HepG2 (cell line): Measurements from ENCODE around the gene LPIN3. TPM values are rescaled to one million over a fixed set of nuclear protein-coding genes. Genes with fewer than 3 reads are reported as not detected.
A peak's percentile ranks its signal among the peaks of the same experiment; 100 is the strongest.

Experiments used
- GZF1 ChIP-seq: sonication (generic); formaldehyde crosslinking; IDR thresholded peaks from 2 replicates; pipeline ENCODE4 v1.5.1; 2020; ENCODE audit warnings: mild to moderate bottlenecking, missing genetic modification reagents
- LCORL ChIP-seq, 2 experiments: fragments of 450-650 bp in 1 of 2; sonication (generic) in 1 of 2; formaldehyde crosslinking in 1 of 2; IDR thresholded peaks; 2 replicates each; pipeline versions ENCODE4 v1.5.0 to v1.6.1; 2017 to 2020; ENCODE audit warnings: antibody characterized with exemption in 1 of 2, missing genetic modification reagents in 1 of 2
- MTF2 ChIP-seq: sonication (generic); formaldehyde crosslinking; IDR thresholded peaks from 2 replicates; pipeline ENCODE4 v1.5.0; 2020; ENCODE audit warnings: missing genetic modification reagents, borderline replicate concordance
- NFATC3 ChIP-seq: sonication (generic); formaldehyde crosslinking; IDR thresholded peaks from 2 replicates; pipeline ENCODE4 v1.5.1; 2020; ENCODE audit warnings: mild to moderate bottlenecking, missing genetic modification reagents
- SATB2 ChIP-seq: sonication (generic); formaldehyde crosslinking; IDR thresholded peaks from 2 replicates; pipeline ENCODE4 v1.5.0; 2020; ENCODE audit warnings: missing genetic modification reagents
- SMARCE1 ChIP-seq: fragments of 450-650 bp; IDR thresholded peaks from 2 replicates; pipeline ENCODE4 v1.6.1; 2017; ENCODE audit warnings: borderline replicate concordance
- ZFP90 ChIP-seq: sonication (generic); formaldehyde crosslinking; IDR thresholded peaks from 2 replicates; pipeline ENCODE4 v1.8.0; 2022; ENCODE audit warnings: missing genetic modification reagents, mild to moderate bottlenecking, inconsistent platforms, borderline replicate concordance
- ZNF101 ChIP-seq: sonication (generic); formaldehyde crosslinking; IDR thresholded peaks from 2 replicates; pipeline ENCODE4 v1.4.0; 2020; ENCODE audit warnings: mild to moderate bottlenecking, low read depth, missing genetic modification reagents, borderline replicate concordance
- ZNF264 ChIP-seq: sonication (generic); formaldehyde crosslinking; IDR thresholded peaks from 2 replicates; pipeline ENCODE4 v1.4.0; 2020; ENCODE audit warnings: missing genetic modification reagents
- ZNF598 ChIP-seq: sonication (generic); formaldehyde crosslinking; IDR thresholded peaks from 2 replicates; pipeline ENCODE4 v1.5.1; 2020; ENCODE audit warnings: mild to moderate bottlenecking, missing genetic modification reagents, borderline replicate concordance
- ZNF816 ChIP-seq: sonication (generic); formaldehyde crosslinking; IDR thresholded peaks from 2 replicates; pipeline ENCODE4 v1.8.0; 2022; ENCODE audit warnings: missing genetic modification reagents, mild to moderate bottlenecking, borderline replicate concordance
- polyA plus RNA-seq, 8 experiments: library from polyadenylated mRNA; depleted of rRNA in 3 of 8; stranded (reverse) in 7 of 8; unstranded in 1 of 8; fragments of >200 nt; fragmentation: Illumina TruSeq in 4 of 8; extraction: Trizol in 4 of 8; gene quantifications; 2 replicates each; pipeline versions ENCODE4 v1.2.1 to v1.2.3, GENCODE V29; 2011 to 2016; ENCODE audit warnings: low read depth in 4 of 8, missing spikeins in 1 of 8, mixed read lengths in 1 of 8; ENCODE audit not compliant: insufficient read depth in 1 of 8
- total RNA-seq, 5 experiments: library from RNA; depleted of rRNA; stranded (reverse); fragments of >200 nt; fragmentation: Illumina TruSeq; extraction: Trizol; gene quantifications; 2 replicates each; pipeline ENCODE4 v1.2.3, GENCODE V29; 2016; ENCODE audit warnings: low read depth in 1 of 5
- TF ChIP-seq, protein P1 (sequence below): sonication (generic); formaldehyde crosslinking; IDR thresholded peaks from 2 replicates; pipeline ENCODE4 v1.4.0; 2020; ENCODE audit warnings: mild to moderate bottlenecking, missing genetic modification reagents, borderline replicate concordance
- TF ChIP-seq, protein P2 (sequence below): sonication (generic); formaldehyde crosslinking; IDR thresholded peaks from 2 replicates; pipeline ENCODE4 v1.9.0; 2021; ENCODE audit warnings: missing genetic modification reagents, mild to moderate bottlenecking, borderline replicate concordance
- TF ChIP-seq, protein P3 (sequence below), 2 experiments: sonication (generic) in 1 of 2; formaldehyde crosslinking in 1 of 2; IDR thresholded peaks; 2 replicates each; pipeline versions ENCODE4 v1.5.1 to v1.6.1; 2011 to 2020; ENCODE audit warnings: borderline replicate concordance in 1 of 2, low read depth in 1 of 2, low read length in 1 of 2, mild to moderate bottlenecking in 1 of 2, missing genetic modification reagents in 1 of 2, moderate library complexity in 1 of 2
- TF ChIP-seq, protein P4 (sequence below): sonication (generic); formaldehyde crosslinking; IDR thresholded peaks from 2 replicates; pipeline ENCODE4 v1.4.0; 2020; ENCODE audit warnings: missing genetic modification reagents
- TF ChIP-seq, protein P5 (sequence below): sonication (generic); formaldehyde crosslinking; IDR thresholded peaks from 2 replicates; pipeline ENCODE4 v1.5.0; 2020; ENCODE audit warnings: mild to moderate bottlenecking, missing genetic modification reagents

Gene LPIN3
- total and polyA plus RNA-seq, 2 of the 13 experiments (the other 11 are each of a cell fraction or from before 2014, with no cell fraction given), result 14.2 to 28.6 TPM

DNA sequence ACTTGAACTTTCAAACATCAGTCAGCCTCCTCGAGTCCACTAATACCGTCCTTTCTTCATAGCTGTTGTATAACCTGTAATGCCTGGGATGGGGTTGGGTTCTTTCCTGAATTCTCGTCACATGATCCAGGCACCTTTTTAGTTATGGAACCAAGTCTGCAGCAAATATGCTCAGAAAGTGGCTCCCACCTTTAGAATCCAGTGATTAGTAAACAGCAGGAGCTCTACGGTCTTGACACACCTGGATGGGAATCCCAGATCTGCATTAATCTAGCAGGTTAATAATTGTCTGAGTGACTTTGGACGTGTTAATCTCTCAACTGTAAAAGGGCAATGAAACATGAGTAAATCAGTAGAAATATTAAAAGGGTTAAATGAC lies 22.4 kb upstream of the LPIN3 start (continued):
- TF ChIP-seq, protein P1, sequence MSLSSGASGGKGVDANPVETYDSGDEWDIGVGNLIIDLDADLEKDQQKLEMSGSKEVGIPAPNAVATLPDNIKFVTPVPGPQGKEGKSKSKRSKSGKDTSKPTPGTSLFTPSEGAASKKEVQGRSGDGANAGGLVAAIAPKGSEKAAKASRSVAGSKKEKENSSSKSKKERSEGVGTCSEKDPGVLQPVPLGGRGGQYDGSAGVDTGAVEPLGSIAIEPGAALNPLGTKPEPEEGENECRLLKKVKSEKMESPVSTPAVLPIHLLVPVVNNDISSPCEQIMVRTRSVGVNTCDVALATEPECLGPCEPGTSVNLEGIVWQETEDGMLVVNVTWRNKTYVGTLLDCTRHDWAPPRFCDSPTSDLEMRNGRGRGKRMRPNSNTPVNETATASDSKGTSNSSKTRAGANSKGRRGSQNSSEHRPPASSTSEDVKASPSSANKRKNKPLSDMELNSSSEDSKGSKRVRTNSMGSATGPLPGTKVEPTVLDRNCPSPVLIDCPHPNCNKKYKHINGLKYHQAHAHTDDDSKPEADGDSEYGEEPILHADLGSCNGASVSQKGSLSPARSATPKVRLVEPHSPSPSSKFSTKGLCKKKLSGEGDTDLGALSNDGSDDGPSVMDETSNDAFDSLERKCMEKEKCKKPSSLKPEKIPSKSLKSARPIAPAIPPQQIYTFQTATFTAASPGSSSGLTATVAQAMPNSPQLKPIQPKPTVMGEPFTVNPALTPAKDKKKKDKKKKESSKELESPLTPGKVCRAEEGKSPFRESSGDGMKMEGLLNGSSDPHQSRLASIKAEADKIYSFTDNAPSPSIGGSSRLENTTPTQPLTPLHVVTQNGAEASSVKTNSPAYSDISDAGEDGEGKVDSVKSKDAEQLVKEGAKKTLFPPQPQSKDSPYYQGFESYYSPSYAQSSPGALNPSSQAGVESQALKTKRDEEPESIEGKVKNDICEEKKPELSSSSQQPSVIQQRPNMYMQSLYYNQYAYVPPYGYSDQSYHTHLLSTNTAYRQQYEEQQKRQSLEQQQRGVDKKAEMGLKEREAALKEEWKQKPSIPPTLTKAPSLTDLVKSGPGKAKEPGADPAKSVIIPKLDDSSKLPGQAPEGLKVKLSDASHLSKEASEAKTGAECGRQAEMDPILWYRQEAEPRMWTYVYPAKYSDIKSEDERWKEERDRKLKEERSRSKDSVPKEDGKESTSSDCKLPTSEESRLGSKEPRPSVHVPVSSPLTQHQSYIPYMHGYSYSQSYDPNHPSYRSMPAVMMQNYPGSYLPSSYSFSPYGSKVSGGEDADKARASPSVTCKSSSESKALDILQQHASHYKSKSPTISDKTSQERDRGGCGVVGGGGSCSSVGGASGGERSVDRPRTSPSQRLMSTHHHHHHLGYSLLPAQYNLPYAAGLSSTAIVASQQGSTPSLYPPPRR (CRISPR knock-in tag), result 0 out of 2 replicates have a peak, but pooled peaks have one; percentile 4
- TF ChIP-seq, protein P2, sequence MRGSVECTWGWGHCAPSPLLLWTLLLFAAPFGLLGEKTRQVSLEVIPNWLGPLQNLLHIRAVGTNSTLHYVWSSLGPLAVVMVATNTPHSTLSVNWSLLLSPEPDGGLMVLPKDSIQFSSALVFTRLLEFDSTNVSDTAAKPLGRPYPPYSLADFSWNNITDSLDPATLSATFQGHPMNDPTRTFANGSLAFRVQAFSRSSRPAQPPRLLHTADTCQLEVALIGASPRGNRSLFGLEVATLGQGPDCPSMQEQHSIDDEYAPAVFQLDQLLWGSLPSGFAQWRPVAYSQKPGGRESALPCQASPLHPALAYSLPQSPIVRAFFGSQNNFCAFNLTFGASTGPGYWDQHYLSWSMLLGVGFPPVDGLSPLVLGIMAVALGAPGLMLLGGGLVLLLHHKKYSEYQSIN (CRISPR knock-in tag), result no peak
- TF ChIP-seq LCORL (IDR thresholded peaks at IDR 0.05) (no peak), LCORL (CRISPR knock-in tag; IDR thresholded peaks at IDR 0.05) (0 out of 2 replicates have a peak, but pooled peaks have one; percentile 56), SATB2 (CRISPR knock-in tag) (0 out of 2 replicates have a peak, but pooled peaks have one; percentile 51), ZNF101 (CRISPR knock-in tag) (no peak), ZFP90 (CRISPR knock-in tag) (peak; percentile 88; the same call in 1 of the 2 replicates), MTF2 (peak; percentile 33; the same call in 1 of the 2 replicates), ZNF264 (peak; percentile 90), SMARCE1 (no peak), NFATC3 (no peak), GZF1 (CRISPR knock-in tag) (no peak), ZNF816 (peak; percentile 90), ZNF598 (CRISPR knock-in tag) (no peak)
- TF ChIP-seq, protein P3, sequence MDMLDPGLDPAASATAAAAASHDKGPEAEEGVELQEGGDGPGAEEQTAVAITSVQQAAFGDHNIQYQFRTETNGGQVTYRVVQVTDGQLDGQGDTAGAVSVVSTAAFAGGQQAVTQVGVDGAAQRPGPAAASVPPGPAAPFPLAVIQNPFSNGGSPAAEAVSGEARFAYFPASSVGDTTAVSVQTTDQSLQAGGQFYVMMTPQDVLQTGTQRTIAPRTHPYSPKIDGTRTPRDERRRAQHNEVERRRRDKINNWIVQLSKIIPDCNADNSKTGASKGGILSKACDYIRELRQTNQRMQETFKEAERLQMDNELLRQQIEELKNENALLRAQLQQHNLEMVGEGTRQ (IDR thresholded peaks at IDR 0.05; ENCODE audit: low read depth, low read length), result no peak
- TF ChIP-seq, protein P3 (CRISPR knock-in tag; IDR thresholded peaks at IDR 0.05; ENCODE audit: borderline replicate concordance), result peak; percentile 49; the same call in 1 of the 2 replicates
- TF ChIP-seq, protein P4, sequence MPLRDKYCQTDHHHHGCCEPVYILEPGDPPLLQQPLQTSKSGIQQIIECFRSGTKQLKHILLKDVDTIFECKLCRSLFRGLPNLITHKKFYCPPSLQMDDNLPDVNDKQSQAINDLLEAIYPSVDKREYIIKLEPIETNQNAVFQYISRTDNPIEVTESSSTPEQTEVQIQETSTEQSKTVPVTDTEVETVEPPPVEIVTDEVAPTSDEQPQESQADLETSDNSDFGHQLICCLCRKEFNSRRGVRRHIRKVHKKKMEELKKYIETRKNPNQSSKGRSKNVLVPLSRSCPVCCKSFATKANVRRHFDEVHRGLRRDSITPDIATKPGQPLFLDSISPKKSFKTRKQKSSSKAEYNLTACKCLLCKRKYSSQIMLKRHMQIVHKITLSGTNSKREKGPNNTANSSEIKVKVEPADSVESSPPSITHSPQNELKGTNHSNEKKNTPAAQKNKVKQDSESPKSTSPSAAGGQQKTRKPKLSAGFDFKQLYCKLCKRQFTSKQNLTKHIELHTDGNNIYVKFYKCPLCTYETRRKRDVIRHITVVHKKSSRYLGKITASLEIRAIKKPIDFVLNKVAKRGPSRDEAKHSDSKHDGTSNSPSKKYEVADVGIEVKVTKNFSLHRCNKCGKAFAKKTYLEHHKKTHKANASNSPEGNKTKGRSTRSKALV (CRISPR knock-in tag), result peak; percentile 71; the same call in 1 of the 2 replicates
- TF ChIP-seq, protein P5, sequence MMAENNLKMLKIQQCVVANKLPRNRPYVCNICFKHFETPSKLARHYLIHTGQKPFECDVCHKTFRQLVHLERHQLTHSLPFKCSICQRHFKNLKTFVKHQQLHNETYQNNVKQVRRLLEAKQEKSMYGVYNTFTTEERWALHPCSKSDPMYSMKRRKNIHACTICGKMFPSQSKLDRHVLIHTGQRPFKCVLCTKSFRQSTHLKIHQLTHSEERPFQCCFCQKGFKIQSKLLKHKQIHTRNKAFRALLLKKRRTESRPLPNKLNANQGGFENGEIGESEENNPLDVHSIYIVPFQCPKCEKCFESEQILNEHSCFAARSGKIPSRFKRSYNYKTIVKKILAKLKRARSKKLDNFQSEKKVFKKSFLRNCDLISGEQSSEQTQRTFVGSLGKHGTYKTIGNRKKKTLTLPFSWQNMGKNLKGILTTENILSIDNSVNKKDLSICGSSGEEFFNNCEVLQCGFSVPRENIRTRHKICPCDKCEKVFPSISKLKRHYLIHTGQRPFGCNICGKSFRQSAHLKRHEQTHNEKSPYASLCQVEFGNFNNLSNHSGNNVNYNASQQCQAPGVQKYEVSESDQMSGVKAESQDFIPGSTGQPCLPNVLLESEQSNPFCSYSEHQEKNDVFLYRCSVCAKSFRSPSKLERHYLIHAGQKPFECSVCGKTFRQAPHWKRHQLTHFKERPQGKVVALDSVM (CRISPR knock-in tag), result no peak
